B cell (primary cell): Measurements from ENCODE around the gene DUT. TPM values are rescaled to one million over a fixed set of nuclear protein-coding genes. Genes with fewer than 3 reads are reported as not detected.

ENCODE experiments used
- ATAC-seq: fragments of 200-7000 bp; cut with Tn5 transposase; one replicate; pipeline ENCODE4 v1.10.0; 2021; ENCODE audit warnings: low read depth, mild to moderate bottlenecking, moderate number of reproducible peaks, moderate library complexity
- CTCF ChIA-PET: fragments of 350-600 bp; sonication (Branson Sonifier 250); formaldehyde crosslinking; loops from one replicate; lab custom pipeline; 2021; ENCODE audit warnings: antibody characterized with exemption, inconsistent platforms; lab: Charles Lee
- POLR2A ChIA-PET: fragments of 350-600 bp; sonication (Branson Sonifier 250); formaldehyde crosslinking; loops from one replicate; lab custom pipeline; 2021; ENCODE audit warnings: antibody characterized with exemption; lab: Charles Lee
- DNase-seq: peaks from one replicate; pipeline ENCODE4 v3.0.0; 2013
- H2AFZ ChIP-seq: 2 replicates; pipeline ENCODE4 v1.6.1; 2012; ENCODE audit warnings: mild to moderate bottlenecking, low read depth, low read length; ENCODE audit not compliant: insufficient read depth, poor library complexity, severe bottlenecking
- H3K27ac ChIP-seq, 2 donors: 1 replicate in 1 of 2; 2 replicates in 1 of 2; pipeline ENCODE4 v1.5.1; 2012 to 2013; ENCODE audit warnings: low read length in 2 of 2, mild to moderate bottlenecking in 2 of 2, moderate library complexity in 1 of 2
- H3K27me3 ChIP-seq, 4 experiments: fragments of 200-600 bp in 1 of 4; sonication (generic) in 1 of 4; replicated peaks in 1 of 4; 1 replicate in 2 of 4; 2 replicates in 2 of 4; pipeline versions ENCODE4 v1.6.1 to v1.7.0; 2013 to 2016; ENCODE audit warnings: low read length in 3 of 4, mild to moderate bottlenecking in 2 of 4, mixed read lengths in 1 of 4, moderate library complexity in 1 of 4; ENCODE audit not compliant: insufficient read depth in 4 of 4, control insufficient read depth in 3 of 4; ENCODE audit errors: control extremely low read depth in 1 of 4
- H3K36me3 ChIP-seq, 2 experiments: replicated peaks in 1 of 2; 1 replicate in 1 of 2; 2 replicates in 1 of 2; pipeline versions ENCODE4 v1.6.1 to v1.7.1; 2013; ENCODE audit warnings: low read length in 1 of 2; ENCODE audit not compliant: insufficient read depth in 2 of 2, control insufficient read depth in 1 of 2; ENCODE audit errors: control extremely low read depth in 1 of 2, extremely low read depth in 1 of 2
- H3K4me1 ChIP-seq, 2 donors: fragments of 200-600 bp in 1 of 2; sonication (generic) in 1 of 2; 1 replicate in 1 of 2; 2 replicates in 1 of 2; pipeline versions ENCODE4 v1.5.1 to v1.6.1; 2013 to 2017; ENCODE audit warnings: low read length in 2 of 2; ENCODE audit not compliant: control insufficient read depth in 2 of 2, insufficient read depth in 2 of 2
- H3K4me2 ChIP-seq: replicated peaks from 2 replicates; pipeline ENCODE3; 2012; ENCODE audit warnings: mild to moderate bottlenecking, low read depth, low read length; ENCODE audit not compliant: poor library complexity, severe bottlenecking
- H3K4me3 ChIP-seq, 5 experiments: fragments of 200-600 bp in 1 of 5; sonication (generic) in 1 of 5; 1 replicate in 3 of 5; 2 replicates in 2 of 5; pipeline versions ENCODE4 v1.5.1 to v1.7.0; 2011 to 2016; ENCODE audit warnings: low read length in 4 of 5, mild to moderate bottlenecking in 4 of 5, low read depth in 2 of 5, control low read depth in 1 of 5, moderate library complexity in 1 of 5; ENCODE audit not compliant: insufficient read depth in 1 of 5; ENCODE audit errors: control extremely low read depth in 1 of 5, extremely low read depth in 1 of 5
- H3K79me2 ChIP-seq: fragments of 200-600 bp; sonication (generic); one replicate; pipeline ENCODE4 v1.6.0; 2016; ENCODE audit warnings: low read length; ENCODE audit not compliant: control insufficient read depth, insufficient read depth
- H3K9ac ChIP-seq: fragments of 200-600 bp; sonication (generic); 2 replicates; pipeline ENCODE4 v1.6.1; 2017; ENCODE audit warnings: mild to moderate bottlenecking, low read length, moderate library complexity
- H3K9me3 ChIP-seq, 3 donors: one replicate each; pipeline versions ENCODE4 v1.6.1 to v1.7.1; 2013; ENCODE audit warnings: low read length in 2 of 3; ENCODE audit not compliant: control insufficient read depth in 2 of 3, insufficient read depth in 1 of 3; ENCODE audit errors: control extremely low read depth in 1 of 3
- H4K20me1 ChIP-seq: 2 replicates; pipeline ENCODE4 v1.6.0; 2012; ENCODE audit warnings: mild to moderate bottlenecking, low read length; ENCODE audit not compliant: insufficient read depth, control insufficient read depth, poor library complexity, severe bottlenecking
- H3K27ac Mint-ChIP-seq: one replicate; pipeline ENCODE4 v1.8.0; 2021; ENCODE audit warnings: mixed read lengths
- H3K27me3 Mint-ChIP-seq: one replicate; pipeline ENCODE4 v1.8.0; 2021; ENCODE audit warnings: mixed read lengths
- H3K4me1 Mint-ChIP-seq: one replicate; pipeline ENCODE4 v1.8.0; 2021; ENCODE audit warnings: mixed read lengths
- H3K4me3 Mint-ChIP-seq: one replicate; pipeline ENCODE4 v1.8.0; 2021; ENCODE audit warnings: mixed read lengths
- H3K9me3 Mint-ChIP-seq: one replicate; pipeline ENCODE4 v1.8.0; 2022; ENCODE audit warnings: mixed read lengths; ENCODE audit not compliant: insufficient read depth
- CTCF ChIP-seq: fragments of 200-600 bp; IDR thresholded peaks from one replicate; pipeline ENCODE4 v1.8.0; 2022; ENCODE audit warnings: antibody characterized with exemption, mild to moderate bottlenecking
- EZH2 ChIP-seq: IDR thresholded peaks from 2 replicates; pipeline ENCODE4 v1.6.1; 2012; ENCODE audit warnings: borderline replicate concordance, low read depth, mild to moderate bottlenecking, moderate library complexity, low read length; ENCODE audit not compliant: insufficient read depth, poor library complexity, severe bottlenecking
- WGBS: methylation state at CpG from one replicate; pipeline ENCODE4 v1.1.5; 2013; ENCODE audit warnings: missing lambda C conversion rate; ENCODE audit not compliant: insufficient coverage; 5-methylcytosine and 5-hydroxymethylcytosine counted together
- intact Hi-C: fragments of 100-400 bp; cut with micrococcal nuclease; formaldehyde crosslinking; loops from one replicate; pipeline ENCODE4 v1.10.0; 2022
- polyA plus RNA-seq: library from polyadenylated mRNA; depleted of rRNA; stranded (reverse); fragments of >200 nt; gene quantifications from 2 replicates; pipeline ENCODE4 v1.2.3, GENCODE V29; 2012
- total RNA-seq, 2 donors: library from RNA; stranded (reverse); fragments of 120-200 nt in 1 of 2; gene quantifications; 1 replicate in 1 of 2; 2 replicates in 1 of 2; pipeline versions ENCODE4 v1.2.3 to v1.2.4, GENCODE V29; 2013 to 2022

DUT gene
- total and polyA plus RNA-seq, 2 donors (not counting 1 experiment from before 2014, with no cell fraction given), result 59.5 to 84.7 TPM

- Histone ChIP-seq H3K27me3 (no peaks in the 10 kb centered on the region), H3K9ac (no peak overlapping the region), H3K4me3 (no peak overlapping the region), H3K27ac (no peak overlapping the region), H3K9me3 (no peaks in the 10 kb centered on the region), H2AFZ (no peak overlapping the region), H3K4me1 (no peaks in the 10 kb centered on the region), H3K36me3 (no peaks in the 10 kb centered on the region), H3K4me2 (no peak overlapping the region), H3K79me2 (no peaks in the 10 kb centered on the region), H4K20me1 (no peaks in the 10 kb centered on the region)
- Mint-ChIP-seq H3K4me1 (no peaks in the 10 kb centered on the region), H3K4me3 (no peak overlapping the region), H3K9me3 (no peaks in the 10 kb centered on the region), H3K27me3 (no peaks in the 10 kb centered on the region), H3K27ac (no peak overlapping the region)
- TF ChIP-seq CTCF, result no peak
- no peak for TF ChIP-seq EZH2
- POLR2A ChIA-PET, result no interaction called here
- DNase-seq (no peak), ATAC-seq (no peak)
- intact Hi-C loops, result no loop called here
- 49% methylated on average over 2 of the region's 2 CpGs for WGBS
- CTCF ChIA-PET, result interaction anchor here (1.9 kb wide), 1 partner anchor 12 kb away, joined by 8 read pairs; no protein-coding TSS in a partner anchor
Measured at GRCh38 chr15:48298914-48299313, 32.3 kb upstream of the DUT start.

GRCh38 chr15:48300038-48300437 lies 31.2 kb upstream of the DUT start:
- CTCF ChIA-PET, result no interaction called here
- POLR2A ChIA-PET, result no interaction called here
- H3K9me3 Mint-ChIP-seq, result no peaks in the 10 kb centered on the region
- H3K4me3 Mint-ChIP-seq, result no peak overlapping the region
- no peaks in the 10 kb centered on the region for H3K4me1 ChIP-seq
- TF ChIP-seq CTCF (no peak), EZH2 (no peak)
- H3K4me1 Mint-ChIP-seq, result no peaks in the 10 kb centered on the region
- no peak overlapping the region for H3K27ac ChIP-seq
- H3K9ac ChIP-seq, result no peak overlapping the region
- DNase-seq (no peak), ATAC-seq (no peak)
- H3K9me3 ChIP-seq, result no peaks in the 10 kb centered on the region
- no peak overlapping the region for H2AFZ ChIP-seq
- H3K27me3 Mint-ChIP-seq, result no peaks in the 10 kb centered on the region
- no peaks in the 10 kb centered on the region for H4K20me1 ChIP-seq
- no peak overlapping the region for H3K27ac Mint-ChIP-seq
- no peaks in the 10 kb centered on the region for H3K36me3 ChIP-seq
- no peak overlapping the region for H3K4me2 ChIP-seq
- WGBS, result 90% methylated on average over 2 of the region's 5 CpGs
- intact Hi-C loops, result no loop called here
- no peak overlapping the region for H3K4me3 ChIP-seq
- H3K79me2 ChIP-seq, result no peaks in the 10 kb centered on the region
- no peaks in the 10 kb centered on the region for H3K27me3 ChIP-seq
